CD4-positive, alpha-beta T cell treated with Interleukin-12 subunit alpha and Interleukin-12 subunit beta, for 1 hour (primary cell): Measurements from ENCODE around the gene PAX5.
"Not testable (repeated sequence)": the region's sequence is repeated elsewhere in the genome, so short reads cannot be mapped to it uniquely, and the experiment has no call there.

Experiments
- DNase-seq: peaks from one replicate; pipeline ENCODE4 v3.0.0-alpha.2; 2020

Gene PAX5

DNA sequence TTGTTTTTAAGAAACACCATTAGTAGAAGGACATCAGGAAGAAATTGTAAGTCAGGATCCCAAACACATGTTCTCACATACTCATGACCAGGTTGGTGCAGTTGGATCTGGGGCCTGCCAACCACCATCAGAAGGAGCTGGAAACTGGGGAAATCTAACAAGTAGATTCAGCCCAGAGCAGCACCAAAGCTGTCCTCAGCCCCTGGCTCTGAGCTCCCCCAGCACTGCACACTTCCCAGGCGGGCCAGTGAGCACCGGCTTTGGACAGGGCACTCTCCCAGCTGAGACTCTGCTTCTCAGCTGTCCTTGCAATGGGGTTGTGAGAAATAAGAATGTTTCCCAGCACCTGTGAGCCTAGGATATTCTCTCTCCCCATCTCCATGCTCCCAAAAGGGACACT lies 162.5 kb downstream of the PAX5 start:
- no peak for DNase-seq

DNA sequence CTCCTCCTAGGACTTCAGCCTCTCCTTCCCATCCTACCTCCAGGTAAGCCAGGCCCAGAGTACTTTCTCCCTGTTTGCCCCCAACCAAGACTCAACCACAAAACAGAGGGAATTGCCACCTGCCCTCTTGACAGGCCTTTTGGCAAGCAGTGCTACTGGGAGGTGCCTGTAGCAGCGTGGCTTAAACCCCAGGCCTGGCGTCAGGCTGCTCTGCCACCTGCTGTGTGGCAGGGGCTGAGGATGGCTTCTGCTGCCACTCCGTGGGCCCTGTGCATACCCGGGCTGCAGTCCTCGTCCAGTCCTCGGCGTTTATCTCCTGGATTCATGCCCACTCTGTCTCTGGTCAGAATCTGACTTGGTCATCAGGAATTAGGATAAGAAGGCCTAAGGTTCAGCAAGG lies 163.1 kb downstream of the PAX5 start:
- DNase-seq: no peak

DNA sequence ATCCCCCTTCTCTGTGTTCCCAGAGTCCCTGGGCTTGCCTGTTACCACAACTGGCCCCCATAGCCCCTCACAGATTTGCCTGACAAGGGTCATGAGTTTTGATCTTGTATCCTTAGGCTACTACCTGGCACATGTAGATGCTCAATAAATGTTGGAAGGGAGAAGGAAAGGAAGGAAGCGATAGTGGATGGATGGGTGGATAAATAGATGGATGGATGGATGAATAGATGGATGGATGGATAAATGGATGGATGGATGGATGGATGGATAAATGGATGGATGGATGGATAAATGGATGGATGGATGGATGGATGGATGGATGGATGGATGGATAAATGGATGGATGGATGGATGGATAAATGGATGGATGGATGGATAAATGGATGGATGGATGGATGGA lies 164.5 kb downstream of the PAX5 start:
- not testable (repeated sequence) for DNase-seq

DNA sequence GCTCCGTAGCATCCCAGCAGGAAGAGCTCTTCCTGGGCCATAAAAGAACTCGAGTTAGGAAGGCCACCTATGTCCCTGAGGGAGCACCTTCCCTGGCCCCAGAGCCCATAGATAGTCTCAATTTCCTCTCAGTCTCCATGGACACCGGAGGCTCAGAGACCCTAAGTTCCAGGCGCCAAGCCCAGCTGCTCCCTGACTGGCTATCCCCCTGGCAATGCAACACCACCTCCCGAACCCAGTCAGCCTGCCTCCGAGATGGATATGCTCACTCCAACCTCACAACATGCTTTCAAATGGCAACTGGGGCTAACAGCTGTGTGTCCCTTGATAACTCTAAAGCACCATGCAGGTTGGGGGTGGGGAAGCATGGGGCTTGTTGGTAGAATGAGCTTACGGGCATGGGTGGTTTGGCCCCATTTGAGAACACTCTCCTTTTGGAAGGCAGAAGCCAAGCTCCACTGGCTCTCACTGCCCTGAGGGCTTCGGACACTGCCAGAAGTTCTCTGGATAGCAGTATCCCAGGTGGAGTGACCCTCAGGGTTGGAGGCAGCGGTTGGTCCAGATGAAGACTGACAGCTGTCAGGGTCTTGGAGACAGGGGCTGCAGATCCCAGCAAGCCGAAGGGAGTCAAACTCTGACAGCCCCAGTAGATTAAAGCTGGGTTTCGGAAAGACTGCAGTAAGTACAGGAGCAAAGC lies 165.3 kb downstream of the PAX5 start:
- DNase-seq: no peak

DNA sequence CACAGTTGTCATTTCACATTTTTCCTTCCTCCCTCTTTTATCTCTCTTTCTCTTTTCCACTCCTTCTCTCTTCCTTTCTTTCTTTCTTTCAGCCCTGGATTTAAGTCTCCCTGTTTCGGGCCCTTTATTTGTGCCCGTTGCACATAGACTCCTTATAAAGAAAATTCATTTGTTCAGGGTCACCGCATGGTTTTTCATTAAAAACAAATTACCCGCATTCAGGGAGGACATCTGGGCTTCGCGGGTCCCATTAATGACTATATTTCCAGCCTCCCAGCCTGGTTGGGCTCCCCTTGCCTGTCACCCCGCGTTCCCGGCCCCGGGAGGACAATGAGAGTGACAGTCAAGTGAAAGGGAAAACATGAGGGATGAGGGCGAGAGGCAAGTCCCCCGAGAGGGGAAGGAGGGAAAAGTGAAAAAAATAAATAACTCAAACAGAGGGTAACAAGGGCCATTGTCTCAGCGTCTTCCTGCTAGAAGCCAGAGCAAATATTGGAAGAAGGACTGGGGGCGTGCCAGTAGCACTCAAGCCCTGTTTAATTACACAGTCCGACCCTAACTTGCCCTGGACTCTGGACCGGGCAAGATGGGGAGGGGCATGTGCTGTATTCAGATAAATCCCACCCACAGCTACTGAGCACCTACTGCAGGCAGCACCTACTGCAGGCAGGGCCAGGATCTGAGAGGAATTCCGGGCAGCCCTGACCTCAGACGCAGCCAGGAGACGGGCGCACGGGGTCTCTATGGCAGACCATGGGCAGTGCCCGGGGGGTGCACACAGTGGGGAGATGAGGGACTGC lies 166.2 kb downstream of the PAX5 start:
- no peak for DNase-seq

DNA sequence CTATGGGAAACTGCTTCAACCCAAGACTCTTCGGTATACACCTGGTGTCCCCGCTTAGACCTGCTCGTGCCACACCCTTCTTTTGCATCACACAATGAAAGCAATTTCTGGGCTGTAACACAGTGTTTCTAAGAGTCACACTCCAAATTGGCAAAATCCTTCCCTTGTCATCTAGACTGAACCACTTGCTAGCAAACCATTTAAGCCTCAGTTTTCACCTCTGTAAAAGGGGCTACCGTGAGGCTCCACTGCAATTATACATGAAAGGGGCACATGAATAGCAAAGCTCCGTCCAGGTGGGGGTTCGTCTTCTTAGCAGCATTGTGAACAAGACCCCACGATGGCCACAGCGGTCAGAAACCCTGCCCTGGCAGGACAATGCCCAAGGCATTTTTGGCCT lies 166.8 kb downstream of the PAX5 start:
- no peak for DNase-seq

DNA sequence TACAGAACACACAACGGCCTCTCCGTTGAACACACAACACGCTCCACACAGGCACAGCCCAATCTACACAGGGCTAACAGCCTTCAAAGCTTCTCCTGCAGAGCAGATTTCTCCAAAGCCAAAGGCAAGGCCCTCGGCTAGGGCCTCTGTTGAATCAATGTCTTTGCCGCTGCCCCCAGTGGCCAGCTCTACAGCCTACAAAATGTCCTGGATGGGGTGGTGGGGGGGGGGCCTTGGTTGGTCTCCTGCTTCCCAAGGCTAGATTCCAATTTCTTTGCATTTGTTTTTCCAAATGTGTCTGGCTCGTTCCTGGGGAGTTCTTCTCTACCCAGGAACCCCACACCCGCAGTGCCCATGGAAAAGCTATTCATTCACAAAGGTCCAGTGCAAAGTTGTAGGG lies 167.2 kb downstream of the PAX5 start:
- no peak for DNase-seq

DNA sequence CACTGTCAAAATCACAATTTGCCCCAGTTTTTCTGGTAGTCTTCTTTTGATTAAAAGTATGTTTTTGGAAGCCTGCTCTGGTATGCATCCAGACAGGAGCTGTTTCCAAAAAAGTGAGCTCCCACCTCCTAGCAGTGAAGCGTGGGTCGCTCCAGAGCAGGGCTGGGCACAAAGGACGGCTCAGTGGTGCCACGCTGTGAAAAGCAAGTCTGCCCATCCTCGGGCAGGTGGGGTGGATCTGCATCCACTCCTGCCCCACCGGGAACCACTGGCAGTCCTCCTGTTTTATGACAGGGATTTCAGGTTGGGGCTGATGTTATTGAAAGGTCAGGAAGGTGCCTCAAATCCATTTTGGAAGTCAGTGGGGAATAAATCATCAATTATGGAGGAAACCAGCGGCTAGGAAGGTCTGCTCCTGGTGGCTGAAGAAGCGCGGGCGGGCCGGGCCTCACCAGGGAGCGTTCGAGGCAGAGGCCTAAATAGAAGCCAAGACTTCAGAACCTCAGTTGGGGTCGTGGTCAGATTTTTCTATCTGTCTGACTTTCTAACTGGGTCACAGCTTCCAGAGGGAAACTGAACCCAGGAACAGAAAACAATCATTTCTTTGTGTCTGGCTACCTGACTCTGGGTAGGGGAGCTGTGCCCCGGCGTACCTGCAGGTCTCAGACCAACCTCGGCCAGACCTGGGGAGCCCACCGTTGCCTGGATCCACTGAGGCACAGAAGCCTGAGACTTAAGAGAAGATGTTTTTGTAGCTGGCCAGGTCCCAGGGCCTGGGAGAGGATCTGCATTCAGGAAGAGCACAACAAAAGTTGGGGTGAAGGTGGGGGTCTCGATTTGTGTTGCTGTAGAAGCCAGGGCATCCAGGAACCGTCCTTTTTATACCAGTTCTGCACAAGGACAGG lies 168.1 kb downstream of the PAX5 start:
- DNase-seq: no peak

DNA sequence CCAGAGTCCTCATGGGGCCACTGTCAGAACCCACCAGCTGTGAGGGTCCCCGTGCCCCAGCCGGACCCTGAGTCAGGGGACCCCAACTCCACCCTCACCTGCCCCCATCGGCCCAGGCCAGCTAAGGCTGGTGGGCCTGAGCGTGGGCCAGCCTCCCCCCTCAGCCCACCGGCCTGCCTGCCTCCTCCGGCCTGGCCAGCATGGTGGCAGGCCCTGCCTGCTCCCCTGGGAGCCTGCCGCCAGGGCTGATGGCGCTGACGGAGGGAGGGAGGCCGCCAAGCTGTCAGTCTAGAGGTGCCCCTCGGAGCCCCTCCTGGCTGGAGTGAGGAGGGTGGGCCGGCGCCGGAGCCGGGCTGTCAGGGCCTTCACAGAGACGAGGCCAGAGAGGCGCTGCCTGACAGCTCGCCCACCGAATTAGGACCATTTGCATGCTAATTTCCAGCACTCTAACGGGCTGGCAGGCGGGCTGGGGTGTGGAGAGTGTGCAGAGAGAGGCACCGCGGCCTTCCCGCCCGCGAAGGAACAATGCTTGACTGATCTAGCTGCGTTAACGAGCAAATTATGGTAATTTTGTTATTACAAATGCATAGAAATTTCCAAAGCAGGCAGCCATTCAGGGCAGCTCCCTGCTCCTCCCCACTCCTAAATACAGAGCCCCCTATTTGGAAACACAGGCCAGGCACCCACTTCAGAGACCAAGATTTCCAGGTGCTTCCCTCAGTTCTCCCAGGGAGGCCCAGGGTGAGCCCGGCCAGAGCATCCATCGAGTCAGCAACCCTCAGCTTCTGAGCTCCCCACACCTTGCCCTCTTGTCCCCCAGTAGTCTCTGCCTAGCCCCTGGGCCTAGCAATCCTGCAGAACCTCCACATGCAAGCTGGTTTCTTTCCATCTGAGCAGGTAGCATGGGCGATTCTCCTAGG lies 169.3 kb downstream of the PAX5 start:
- no peak for DNase-seq

DNA sequence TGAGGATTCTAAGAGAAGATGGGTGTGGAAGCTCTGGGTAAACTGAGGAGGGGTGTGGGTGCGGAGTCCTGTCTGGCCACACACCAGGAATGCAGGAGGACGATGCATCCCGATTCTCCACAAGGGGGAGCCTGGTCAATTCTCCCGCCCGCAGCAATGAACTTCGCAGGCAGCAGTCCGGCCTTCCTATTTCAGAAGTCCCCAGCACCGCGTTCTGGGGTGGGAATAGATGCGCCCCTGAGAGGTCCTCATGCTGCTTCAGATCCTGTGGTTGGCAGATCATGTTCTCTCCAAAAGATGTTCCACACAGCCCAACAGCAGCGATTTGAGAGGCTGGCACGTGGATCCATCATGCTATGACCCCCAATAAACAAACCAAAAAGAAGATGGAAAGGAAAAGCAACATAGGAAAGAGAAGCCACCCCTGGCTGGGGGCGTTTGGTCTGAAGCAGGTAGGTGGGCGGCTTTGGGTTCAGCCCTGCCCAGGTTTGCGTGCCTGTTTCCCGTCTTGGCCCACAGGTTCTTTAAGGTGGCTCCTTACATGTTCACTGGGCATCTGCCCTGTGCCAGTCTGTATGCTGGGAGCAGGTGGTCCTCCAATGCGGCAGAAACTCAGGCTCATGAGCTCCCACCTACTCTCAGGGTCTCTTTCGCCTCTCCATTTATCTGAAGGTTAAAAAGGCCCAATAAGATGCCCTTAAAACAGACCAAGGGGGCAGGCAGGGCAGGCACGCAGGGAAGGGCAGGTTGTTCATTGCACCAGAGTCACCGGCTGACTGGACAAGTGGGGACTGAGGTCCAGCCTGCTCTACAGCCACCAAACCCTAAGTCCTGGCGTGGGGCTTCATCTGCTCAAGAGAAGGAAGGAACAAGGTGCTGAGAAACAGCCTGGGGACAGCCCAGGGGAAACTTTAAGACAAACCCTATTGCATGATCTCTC lies 171.6 kb downstream of the PAX5 start:
- no peak for DNase-seq

DNA sequence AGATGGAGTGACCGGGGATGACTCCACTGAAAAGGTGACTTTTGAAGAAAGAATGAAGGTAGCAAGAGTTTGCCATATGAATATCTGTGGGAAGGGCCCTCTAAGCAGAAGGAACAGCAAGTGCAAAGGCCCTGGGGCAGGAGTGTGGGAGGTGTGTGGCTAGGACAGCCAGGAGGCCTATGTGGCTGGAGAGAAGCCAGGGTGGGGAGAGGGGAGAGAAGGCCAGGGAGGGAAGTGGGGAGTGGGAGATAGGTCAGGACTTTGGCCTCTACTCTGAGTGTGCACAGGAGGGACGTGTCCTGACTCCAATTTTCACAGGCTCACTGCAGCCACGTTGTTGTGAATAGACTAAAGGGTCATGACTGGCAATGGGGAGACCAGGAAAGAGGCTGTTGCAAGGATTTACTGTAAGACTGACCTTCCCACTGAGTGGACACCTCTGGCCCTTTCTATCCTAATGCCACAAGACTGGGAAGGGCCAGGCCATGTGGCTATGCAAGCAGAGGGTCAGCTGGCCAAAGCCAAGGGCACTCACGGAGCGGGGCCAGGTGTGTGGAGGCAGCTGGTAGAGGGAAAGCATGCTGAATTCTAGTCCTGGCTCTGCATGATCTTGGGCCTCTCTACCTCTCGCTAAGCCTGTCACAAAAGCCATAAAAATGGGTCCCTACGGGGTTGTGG lies 172.4 kb downstream of the PAX5 start:
- no peak for DNase-seq

DNA sequence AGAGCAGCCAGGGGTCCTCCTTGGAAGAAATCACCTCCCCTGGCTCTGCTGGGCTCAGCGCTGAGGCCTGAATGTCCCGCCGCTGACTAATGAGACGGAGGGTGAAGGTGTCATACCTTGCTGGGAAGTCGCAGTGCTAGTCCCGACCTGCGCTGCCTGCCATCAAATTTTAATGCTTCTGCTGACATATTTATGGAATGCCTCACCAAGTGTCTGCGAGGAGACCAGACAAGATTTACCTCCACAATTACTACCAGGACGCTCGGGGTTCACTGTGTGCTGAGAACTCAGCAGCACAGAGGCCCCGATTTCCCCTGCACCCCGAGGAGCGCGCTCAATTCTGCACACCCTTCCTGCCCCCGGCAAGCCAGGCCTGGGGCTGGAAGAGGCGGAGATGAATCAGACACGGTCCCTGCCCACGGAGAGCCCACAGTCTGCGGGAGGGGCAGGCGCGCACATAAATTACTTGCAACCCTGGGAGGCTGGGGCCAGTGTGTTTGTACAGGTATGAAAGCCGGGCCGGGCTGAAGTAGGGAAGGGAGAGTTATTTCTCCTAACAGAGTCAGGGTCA lies 175.2 kb downstream of the PAX5 start:
- DNase-seq: no peak

DNA sequence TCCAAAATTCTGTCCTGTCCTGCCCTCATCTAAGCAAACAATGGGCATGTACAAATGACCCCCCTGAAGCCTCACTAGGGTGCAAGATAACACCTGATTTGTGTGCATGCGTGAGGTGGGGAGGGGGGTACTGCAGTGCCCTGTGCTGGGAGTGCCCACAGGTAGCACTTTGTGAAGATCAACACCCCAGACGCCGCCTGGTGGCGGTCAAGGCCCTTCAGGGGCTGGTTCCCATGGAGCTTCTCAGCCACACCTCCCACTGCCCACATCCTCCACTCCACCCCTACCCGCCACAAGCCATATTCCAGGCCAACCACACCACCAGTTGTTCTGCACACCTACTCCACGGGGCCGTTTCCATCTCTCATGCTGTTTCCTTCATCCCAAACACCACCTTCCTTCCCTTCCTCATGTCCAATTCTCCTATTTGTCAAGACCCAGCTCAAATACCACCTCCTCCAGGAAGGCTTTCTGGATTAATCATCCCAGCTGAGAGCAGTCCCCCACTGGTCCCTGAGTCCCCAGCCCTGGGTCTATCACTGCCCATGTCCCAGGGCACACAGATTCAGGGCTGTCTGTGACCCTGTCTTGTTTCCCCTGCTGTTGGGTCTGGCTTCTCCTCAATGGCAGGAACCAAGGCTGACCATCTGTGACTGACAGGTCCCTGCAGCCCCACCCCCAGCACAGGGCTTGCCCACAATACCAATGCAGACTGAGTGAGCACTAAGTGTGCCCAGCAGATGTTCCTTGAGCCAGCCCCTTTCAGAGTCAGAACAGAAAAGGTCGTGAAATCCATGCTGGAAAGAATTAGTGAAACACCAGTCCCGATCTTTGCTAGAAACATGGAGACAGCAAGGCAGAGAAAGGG lies 178.4 kb downstream of the PAX5 start:
- DNase-seq: peak; percentile 23

DNA sequence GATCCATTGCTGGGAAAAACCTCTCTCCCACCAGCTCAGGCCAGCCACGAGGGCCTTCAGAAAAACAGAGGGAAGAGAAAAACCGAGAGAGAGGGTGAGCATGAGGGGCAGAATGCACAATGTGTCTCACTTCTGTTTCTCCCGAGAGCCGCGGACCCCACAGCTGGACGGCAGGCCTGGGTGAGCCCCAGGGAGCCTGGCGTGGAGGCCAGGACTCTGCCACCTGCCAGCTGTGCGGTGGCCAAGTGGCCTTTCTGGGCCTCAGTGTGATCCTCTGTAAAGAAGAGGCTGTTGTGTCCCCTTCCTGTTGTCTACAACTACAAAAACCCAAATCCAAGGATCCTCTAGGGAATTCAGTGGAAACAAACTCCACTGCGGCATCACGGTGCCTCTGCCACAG lies 179.3 kb downstream of the PAX5 start:
- no peak for DNase-seq

DNA sequence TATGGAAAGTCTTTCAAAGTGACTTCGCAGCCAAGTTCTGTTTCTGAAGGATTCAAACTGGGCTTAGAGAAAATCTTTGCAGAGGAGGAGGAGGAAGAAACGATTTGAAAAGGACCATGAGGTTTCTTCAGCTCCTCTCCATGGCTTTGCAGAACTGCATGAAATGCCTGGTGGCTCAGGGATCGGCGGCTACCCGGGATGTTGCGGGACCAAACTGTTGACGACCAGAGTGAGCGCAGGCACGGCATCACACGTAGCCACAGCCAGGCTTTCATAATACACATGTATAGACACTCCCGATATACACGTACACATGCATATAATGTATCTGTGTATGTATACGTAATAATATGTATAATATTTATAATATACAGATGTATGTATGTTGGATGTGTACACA lies 180.0 kb downstream of the PAX5 start:
- no peak for DNase-seq

DNA sequence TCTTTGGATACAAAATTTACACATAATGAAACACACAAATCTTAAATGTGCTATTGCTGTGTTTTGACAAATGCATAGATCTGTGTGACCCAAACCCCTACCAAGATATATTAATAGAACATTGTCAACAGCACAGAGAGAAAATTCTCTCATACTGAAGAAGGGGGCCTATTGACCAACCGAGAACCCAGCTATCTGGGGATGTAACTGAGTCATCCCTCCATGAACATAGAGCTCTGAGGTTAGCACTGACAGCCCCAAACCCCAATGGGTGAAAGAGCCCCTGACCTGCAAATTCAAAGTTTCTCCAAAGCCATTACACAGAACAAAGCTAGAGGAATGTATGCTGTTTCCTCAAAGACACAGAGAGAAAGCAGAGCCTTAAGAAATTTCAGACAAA lies 180.8 kb downstream of the PAX5 start:
- no peak for DNase-seq

DNA sequence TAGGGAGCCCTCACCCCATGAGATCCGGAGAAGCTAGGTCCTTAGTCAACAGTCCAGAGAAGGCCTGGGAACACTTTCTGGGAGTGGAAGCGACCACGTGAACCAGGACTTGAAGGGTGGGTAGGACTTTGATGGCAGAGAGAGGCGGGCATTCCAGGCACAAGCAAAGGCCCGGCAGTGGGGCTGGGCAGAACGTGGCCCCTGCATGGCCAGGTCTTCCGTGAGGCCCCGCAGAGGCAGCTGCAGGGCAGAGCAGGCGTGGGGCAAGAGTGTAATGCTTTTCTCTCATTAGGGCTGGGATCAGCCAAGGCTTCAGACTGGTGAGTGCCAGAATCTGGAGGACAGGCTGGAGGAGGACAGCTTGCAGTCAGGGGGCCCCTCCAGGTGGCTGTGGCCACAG lies 184.1 kb downstream of the PAX5 start:
- DNase-seq: no peak

DNA sequence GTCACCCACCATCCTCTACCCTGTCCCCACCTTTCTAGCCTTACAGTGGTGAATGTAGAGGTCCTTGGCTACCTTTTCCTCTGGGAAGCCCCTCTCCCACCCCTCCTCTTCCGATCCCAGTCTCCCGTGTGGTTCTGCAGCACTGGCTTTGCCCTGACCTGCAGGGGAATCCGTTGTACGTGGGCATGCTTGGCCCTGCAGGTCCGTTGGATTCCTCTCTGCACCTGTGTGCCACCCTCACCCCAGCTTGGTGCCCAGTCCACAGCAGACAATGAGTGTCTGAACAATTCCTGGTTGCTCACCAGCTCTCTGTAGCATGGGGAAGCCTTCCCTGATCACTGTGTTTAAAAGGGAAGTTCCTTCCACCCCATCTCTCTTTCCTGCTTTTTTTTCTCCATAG lies 185.1 kb downstream of the PAX5 start:
- no peak for DNase-seq
